K562 (cell line): ENCODE results near the gene THEM4. TPM values are rescaled to one million over a fixed set of nuclear protein-coding genes. Genes with fewer than 3 reads are reported as not detected.

Experiments used
- ATAC-seq: fragments of 200-7000 bp; cut with Tn5 transposase; 3 replicates; pipeline ENCODE4 v1.9.1; 2020; ENCODE audit warnings: moderate library complexity
- BruUV-seq: library from RNA; stranded (reverse); fragments of 400-500 nt; replicated peaks from 2 replicates; lab custom pipeline; 2021; lab: Mats Ljungman, UMichigan
- CTCF ChIA-PET: fragments of 300-600 bp; formaldehyde crosslinking; extraction: SDS; loops from one replicate; lab custom pipeline; 2021; ENCODE audit warnings: low intra/inter-chr PET ratio; lab: Yijun Ruan, JAX
- POLR2A ChIA-PET: fragments of 300-600, 350-650 bp; sonication (Branson Sonifier 250); formaldehyde crosslinking; extraction: SDS; loops from one replicate; lab custom pipeline; 2021; ENCODE audit warnings: antibody characterized with exemption, inconsistent platforms; lab: Yijun Ruan, JAX
- DNase-seq, 4 experiments: peaks; one replicate each; pipeline versions ENCODE4 v3.0.0 to v3.0.0-alpha.2; 2011 to 2018; ENCODE audit warnings: low spot score in 3 of 4, mixed read lengths in 3 of 4; ENCODE audit errors: extremely low read depth in 1 of 4
- FAIRE-seq: peaks from 2 replicates; lab custom pipeline; 2011; peaks lifted over from hg19 to GRCh38; lab: Jason Lieb, UNC
- H2AFZ ChIP-seq: 2 replicates; pipeline ENCODE4 v1.6.0; 2011; ENCODE audit warnings: low read depth, low read length, control low read depth, inconsistent platforms
- H3K27ac ChIP-seq: fragments of 200-600 bp; 3 replicates; pipeline ENCODE4 v1.8.0; 2011; ENCODE audit warnings: low read depth, mild to moderate bottlenecking, control low read depth, inconsistent platforms, low read length, moderate library complexity, mixed read lengths; ENCODE audit errors: extremely low read depth
- H3K27me3 ChIP-seq, 2 experiments: fragments of 300-600 bp in 1 of 2; 2 replicates in 1 of 2; 3 replicates in 1 of 2; pipeline versions ENCODE4 v1.6.0 to v1.8.0; 2011; ENCODE audit warnings: inconsistent platforms in 2 of 2, low read length in 2 of 2, mild to moderate bottlenecking in 1 of 2, mixed read lengths in 1 of 2, moderate library complexity in 1 of 2; ENCODE audit not compliant: control insufficient read depth in 2 of 2, insufficient read depth in 2 of 2
- H3K36me3 ChIP-seq: fragments of 300-600 bp; 3 replicates; pipeline ENCODE4 v1.8.0; 2011; ENCODE audit warnings: mild to moderate bottlenecking, low read length, inconsistent platforms; ENCODE audit not compliant: control insufficient read depth, insufficient read depth
- H3K4me1 ChIP-seq, 2 experiments: fragments of 200-600 bp in 1 of 2; replicated peaks in 1 of 2; 2 replicates in 1 of 2; 3 replicates in 1 of 2; pipeline versions ENCODE4 v1.5.1 to v1.8.0; 2011; ENCODE audit warnings: inconsistent platforms in 2 of 2, low read length in 2 of 2, mild to moderate bottlenecking in 1 of 2, mixed read lengths in 1 of 2, moderate library complexity in 1 of 2; ENCODE audit not compliant: control insufficient read depth in 2 of 2, insufficient read depth in 2 of 2
- H3K4me2 ChIP-seq: 2 replicates; pipeline ENCODE4 v1.6.1; 2011; ENCODE audit warnings: low read length, control low read depth, inconsistent platforms, mixed read lengths; ENCODE audit not compliant: insufficient read depth
- H3K4me3 ChIP-seq: fragments of 200-600 bp; sonication (generic), shearing (Covaris generic); 2 replicates; pipeline ENCODE4 v1.5.1; 2016; ENCODE audit warnings: control low read depth, inconsistent platforms
- H3K79me2 ChIP-seq: fragments of 200-600 bp; 3 replicates; pipeline ENCODE4 v1.8.0; 2011; ENCODE audit warnings: low read length, inconsistent platforms; ENCODE audit not compliant: control insufficient read depth, insufficient read depth
- H3K9ac ChIP-seq, 2 experiments: 2 replicates each; pipeline versions ENCODE4 v1.6.0 to v1.6.1; 2011; ENCODE audit warnings: low read depth in 2 of 2, low read length in 2 of 2, control low read depth in 1 of 2, inconsistent platforms in 1 of 2, mild to moderate bottlenecking in 1 of 2, mixed read lengths in 1 of 2; ENCODE audit not compliant: insufficient read depth in 1 of 2
- H3K9me1 ChIP-seq: one replicate; pipeline ENCODE4 v1.6.0; 2011; ENCODE audit warnings: inconsistent platforms, mild to moderate bottlenecking, low read length, moderate library complexity; ENCODE audit not compliant: control insufficient read depth, insufficient read depth
- H3K9me3 ChIP-seq: replicated peaks from 2 replicates; pipeline ENCODE4 v1.5.1; 2011; ENCODE audit warnings: low read depth, low read length, inconsistent platforms; ENCODE audit not compliant: control insufficient read depth, insufficient read depth
- H4K20me1 ChIP-seq: replicated peaks from 2 replicates; pipeline ENCODE4 v1.6.1; 2011; ENCODE audit warnings: low read length, inconsistent platforms, mixed read lengths; ENCODE audit not compliant: control insufficient read depth, insufficient read depth
- CREBBP ChIP-seq: IDR thresholded peaks from one replicate; pipeline ENCODE4 v1.6.1; 2012; ENCODE audit warnings: low read depth, mild to moderate bottlenecking, control low read depth, inconsistent platforms, low read length
- DEAF1 ChIP-seq: fragments of 450-650 bp; formaldehyde crosslinking; IDR thresholded peaks from 2 replicates; pipeline ENCODE4 v1.4.0; 2020; ENCODE audit warnings: mild to moderate bottlenecking, moderate library complexity
- EWSR1 ChIP-seq: fragments of 450-650 bp; IDR thresholded peaks from 2 replicates; pipeline ENCODE4 v1.6.1; 2018; ENCODE audit warnings: borderline replicate concordance, mild to moderate bottlenecking, low read depth, moderate library complexity; ENCODE audit not compliant: partially characterized antibody
- FIP1L1 ChIP-seq: fragments of 200-400 bp; formaldehyde crosslinking; IDR thresholded peaks from 2 replicates; pipeline ENCODE4 v1.6.1; 2018; ENCODE audit warnings: mild to moderate bottlenecking, low read depth, low read length; ENCODE audit not compliant: poor library complexity, severe bottlenecking
- GABPA ChIP-seq: fragments of 200-800 bp; sonication (Bioruptor generic); conservative IDR thresholded peaks from 2 replicates; pipeline ENCODE4 v1.6.1; 2016; ENCODE audit warnings: low read depth, missing genetic modification characterization, missing compliant biosample characterization
- MAFK ChIP-seq: IDR thresholded peaks from 2 replicates; pipeline ENCODE4 v1.6.1; 2011; ENCODE audit warnings: low read length, improper control_type of control experiment
- NFXL1 ChIP-seq: fragments of 450-650 bp; formaldehyde crosslinking; IDR thresholded peaks from 2 replicates; pipeline ENCODE4 v1.4.0; 2021; ENCODE audit warnings: mild to moderate bottlenecking
- TAF15 ChIP-seq: fragments of 200-400 bp; formaldehyde crosslinking; IDR thresholded peaks from 2 replicates; pipeline ENCODE4 v1.6.1; 2017; ENCODE audit warnings: mild to moderate bottlenecking, low read depth, low read length, moderate library complexity
- TAL1 ChIP-seq: fragments of 450-650 bp; IDR thresholded peaks from 2 replicates; pipeline ENCODE4 v1.6.1; 2016; ENCODE audit warnings: mild to moderate bottlenecking
- TBL1XR1 ChIP-seq, 2 experiments: IDR thresholded peaks; 2 replicates each; pipeline ENCODE4 v1.6.1; 2012; ENCODE audit warnings: improper control_type of control experiment in 2 of 2, low read length in 2 of 2, mild to moderate bottlenecking in 1 of 2
- TCF7 ChIP-seq: sonication (generic); IDR thresholded peaks from 2 replicates; pipeline ENCODE4 v1.6.1; 2016; ENCODE audit warnings: antibody characterized with exemption, borderline replicate concordance
- ZHX1 ChIP-seq: fragments of 150-350 bp; conservative IDR thresholded peaks from 2 replicates; pipeline ENCODE4 v1.6.1; 2014; ENCODE audit warnings: low read length
- ZNF699 ChIP-seq: fragments of 250-450 bp; sonication (Bioruptor Pico); IDR thresholded peaks from 2 replicates; pipeline ENCODE4 v1.8.0; 2021; ENCODE audit warnings: mild to moderate bottlenecking, moderate library complexity; ENCODE audit not compliant: insufficient replicate concordance
- WGBS: fragments of 100-300 bp; shearing (Covaris generic); methylation state at CpG from one replicate; pipeline ENCODE4 v1.1.6; 2016; ENCODE audit warnings: low coverage, mixed read lengths; ENCODE audit not compliant: insufficient coverage; ENCODE audit errors: missing lambda C conversion rate; 5-methylcytosine and 5-hydroxymethylcytosine counted together
- in situ Hi-C: fragments of 300-500 bp; cut with MboI; formaldehyde crosslinking; loops from 4 replicates; pipeline ENCODE4 v1.15.0; 2018; ENCODE audit warnings: inconsistent platforms, mixed read lengths
- intact Hi-C: fragments of 100-400 bp; cut with micrococcal nuclease; formaldehyde crosslinking; loops from 2 replicates; pipeline ENCODE4 v1.14.2; 2022
- polyA plus RNA-seq, 8 experiments: library from polyadenylated mRNA; depleted of rRNA in 4 of 8; stranded (reverse) in 5 of 8; unstranded in 3 of 8; fragments of >200 nt; fragmentation: Nextera tagmentation in 2 of 8; fragmentation: Illumina TruSeq in 1 of 8; extraction: Ambion mirVana in 2 of 8; extraction: Trizol in 1 of 8; gene quantifications; 2 replicates each; pipeline versions ENCODE4 v1.2.1 to v1.2.3, GENCODE V29; 2011 to 2014; ENCODE audit warnings: inconsistent platforms in 1 of 8, missing spikeins in 1 of 8
- total RNA-seq, 7 experiments: library from RNA; depleted of rRNA in 6 of 7; stranded (reverse); fragments of >200 nt in 6 of 7; fragmentation: Illumina TruSeq in 2 of 7; extraction: Trizol in 2 of 7; gene quantifications; 2 replicates each; pipeline versions ENCODE4 v1.2.1 to v1.2.3, GENCODE V29; 2011 to 2021; ENCODE audit warnings: low replicate concordance in 1 of 7
- TF ChIP-seq, protein P1 (sequence below): fragments of 250-450 bp; sonication (Bioruptor Pico); IDR thresholded peaks from 2 replicates; pipeline ENCODE4 v1.8.0; 2021; ENCODE audit warnings: moderate library complexity, mild to moderate bottlenecking, inconsistent platforms

THEM4 gene
- total and polyA plus RNA-seq, 9 of the 15 experiments (the other 6 are each of a cell fraction or from before 2014, with no cell fraction given): 8.6 to 71.9 (median 35.3) TPM

- TF ChIP-seq, protein P1, sequence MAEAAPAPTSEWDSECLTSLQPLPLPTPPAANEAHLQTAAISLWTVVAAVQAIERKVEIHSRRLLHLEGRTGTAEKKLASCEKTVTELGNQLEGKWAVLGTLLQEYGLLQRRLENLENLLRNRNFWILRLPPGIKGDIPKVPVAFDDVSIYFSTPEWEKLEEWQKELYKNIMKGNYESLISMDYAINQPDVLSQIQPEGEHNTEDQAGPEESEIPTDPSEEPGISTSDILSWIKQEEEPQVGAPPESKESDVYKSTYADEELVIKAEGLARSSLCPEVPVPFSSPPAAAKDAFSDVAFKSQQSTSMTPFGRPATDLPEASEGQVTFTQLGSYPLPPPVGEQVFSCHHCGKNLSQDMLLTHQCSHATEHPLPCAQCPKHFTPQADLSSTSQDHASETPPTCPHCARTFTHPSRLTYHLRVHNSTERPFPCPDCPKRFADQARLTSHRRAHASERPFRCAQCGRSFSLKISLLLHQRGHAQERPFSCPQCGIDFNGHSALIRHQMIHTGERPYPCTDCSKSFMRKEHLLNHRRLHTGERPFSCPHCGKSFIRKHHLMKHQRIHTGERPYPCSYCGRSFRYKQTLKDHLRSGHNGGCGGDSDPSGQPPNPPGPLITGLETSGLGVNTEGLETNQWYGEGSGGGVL: no peak
- TF ChIP-seq CREBBP (no peak), ZHX1 (no peak)
- TF ChIP-seq, all 486 proteins: peak for 0
These were observed 49.4 kb downstream of the THEM4 start (continued) for GRCh38 chr1:151859891-151860293.

GRCh38 chr1:151858886-151859665 lies 50.2 kb downstream of the THEM4 start:
- Histone ChIP-seq H3K9me1 (peaks cover 3% of the 10 kb centered on the region), H3K4me1 (peaks cover 4 to 5% of the 10 kb centered on the region in 2 experiments; a peak in 3 of 5 replicates), H3K9me3 (no peaks in the 10 kb centered on the region), H4K20me1 (no peaks in the 10 kb centered on the region), H3K79me2 (no peaks in the 10 kb centered on the region), H3K4me2 (no peak overlapping the region), H3K9ac (no peak overlapping the region), H3K27ac (no peak overlapping the region), H3K27me3 (peaks cover 0 to 13% of the 10 kb centered on the region in 2 experiments; a peak in 1 of 5 replicates), H2AFZ (no peak overlapping the region), H3K4me3 (no peak overlapping the region), H3K36me3 (no peaks in the 10 kb centered on the region)
- WGBS: 33% methylated on average over 6 of the region's 6 CpGs
- in situ Hi-C loops (no loop called here), intact Hi-C loops (no loop called here)
- no TSS peak for BruUV-seq
- DNase-seq: no peak
- no peak for FAIRE-seq
- no peak for ATAC-seq
- POLR2A ChIA-PET: interaction anchor here (0.6 to 0.9 kb wide), 2 partner anchors 18 to 20 kb away, joined by 3 read pairs; no protein-coding TSS in a partner anchor
- CTCF ChIA-PET: no interaction called here
- no peak for TF ChIP-seq EWSR1
- no peak for TF ChIP-seq DEAF1 (CRISPR knock-in tag)
- TF ChIP-seq MAFK: no peak
- no peak for TF ChIP-seq FIP1L1
- no peak for TF ChIP-seq NFXL1 (CRISPR knock-in tag)
- no peak for TF ChIP-seq GABPA (tag)
- no peak for TF ChIP-seq TBL1XR1 (IDR thresholded peaks at IDR 0.05; ENCODE audit: low read length in 2 of 2)
- TF ChIP-seq TAF15: no peak
- no peak for TF ChIP-seq ZNF699 (CRISPR knock-in tag)
- TF ChIP-seq TAL1: no peak
- no peak for TF ChIP-seq TCF7
